ENCODE data around the gene SMIM35. TPM values are rescaled to one million over a fixed set of nuclear protein-coding genes. Genes with fewer than 3 reads are reported as not detected.

SMIM35 gene
- total RNA-seq, 3 donors from 2014 or later (not counting 1 experiment from before 2014, with no cell fraction given): 0.30 to 0.68 (median 0.33) TPM

DNA sequence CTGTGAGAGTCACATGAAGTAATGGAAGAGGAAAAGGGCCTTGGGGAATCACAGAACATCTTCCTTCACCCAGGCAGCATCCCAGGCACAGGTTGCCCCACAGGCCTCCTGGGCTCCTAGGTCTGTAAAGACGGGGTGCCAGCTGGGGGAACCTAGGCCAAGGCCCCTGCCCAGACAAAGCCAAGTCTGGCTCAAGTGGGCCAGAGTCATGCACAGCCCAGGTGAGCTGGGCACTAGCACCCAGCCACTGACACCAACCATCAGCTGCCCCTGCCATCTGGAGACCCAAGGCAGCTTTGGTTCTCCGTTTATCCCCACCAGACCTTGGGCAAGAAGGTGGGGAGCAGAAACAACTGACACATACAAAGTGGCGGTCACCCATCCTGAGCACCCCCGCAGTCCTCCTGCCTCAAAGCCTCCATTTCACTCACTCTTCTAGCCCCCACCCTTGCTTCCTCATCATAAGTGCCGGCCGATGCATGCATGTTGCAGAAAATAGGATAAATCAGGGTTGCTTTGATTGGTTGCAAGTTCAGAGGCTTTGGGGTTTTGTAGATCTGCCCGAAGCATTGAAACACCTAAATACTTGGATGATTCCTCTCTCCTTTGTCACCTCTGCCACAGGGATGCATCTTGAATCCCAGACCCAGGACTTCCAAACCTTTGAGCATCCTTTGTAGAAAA lies 36.4 kb downstream of the SMIM35 start:
- H3K4me3 Mint-ChIP-seq: peak overlapping the region; percentile 17
- peak overlapping the region; percentile 73 to 90 for H3K27ac Mint-ChIP-seq
- ATAC-seq (no peak), DNase-seq (no peak)
- H3K4me1 Mint-ChIP-seq: peaks cover 63 to 64% of the 10 kb centered on the region in 2 donors
- Histone ChIP-seq H3K4me3 (ENCODE audit: low read length) (no peak overlapping the region), H3K36me3 (ENCODE audit: control insufficient read depth, insufficient read depth, low read length) (no peaks in the 10 kb centered on the region), H3K4me1 (ENCODE audit: control insufficient read depth, insufficient read depth, low read length) (peaks cover 70% of the 10 kb centered on the region), H3K9me3 (ENCODE audit: control insufficient read depth, insufficient read depth, low read length) (no peaks in the 10 kb centered on the region), H3K27ac (ENCODE audit: low read length) (no peak overlapping the region), H3K27me3 (ENCODE audit: control insufficient read depth, insufficient read depth, low read length) (no peaks in the 10 kb centered on the region)
- TF ChIP-seq, protein P1, sequence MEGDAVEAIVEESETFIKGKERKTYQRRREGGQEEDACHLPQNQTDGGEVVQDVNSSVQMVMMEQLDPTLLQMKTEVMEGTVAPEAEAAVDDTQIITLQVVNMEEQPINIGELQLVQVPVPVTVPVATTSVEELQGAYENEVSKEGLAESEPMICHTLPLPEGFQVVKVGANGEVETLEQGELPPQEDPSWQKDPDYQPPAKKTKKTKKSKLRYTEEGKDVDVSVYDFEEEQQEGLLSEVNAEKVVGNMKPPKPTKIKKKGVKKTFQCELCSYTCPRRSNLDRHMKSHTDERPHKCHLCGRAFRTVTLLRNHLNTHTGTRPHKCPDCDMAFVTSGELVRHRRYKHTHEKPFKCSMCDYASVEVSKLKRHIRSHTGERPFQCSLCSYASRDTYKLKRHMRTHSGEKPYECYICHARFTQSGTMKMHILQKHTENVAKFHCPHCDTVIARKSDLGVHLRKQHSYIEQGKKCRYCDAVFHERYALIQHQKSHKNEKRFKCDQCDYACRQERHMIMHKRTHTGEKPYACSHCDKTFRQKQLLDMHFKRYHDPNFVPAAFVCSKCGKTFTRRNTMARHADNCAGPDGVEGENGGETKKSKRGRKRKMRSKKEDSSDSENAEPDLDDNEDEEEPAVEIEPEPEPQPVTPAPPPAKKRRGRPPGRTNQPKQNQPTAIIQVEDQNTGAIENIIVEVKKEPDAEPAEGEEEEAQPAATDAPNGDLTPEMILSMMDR (IDR thresholded peaks at IDR 0.05): no peak
- 88% methylated on average over 7 of the region's 7 CpGs for WGBS (ENCODE audit: insufficient coverage)
- no peaks in the 10 kb centered on the region for H3K9me3 Mint-ChIP-seq
- intact Hi-C loops (cut with micrococcal nuclease): loop anchor here (5.0 kb wide), 2 partner anchors 63 to 623 kb away; partner anchors contain the start of gene IL10RA
- H3K27me3 Mint-ChIP-seq (ENCODE audit: low read depth in 2 of 2): no peaks in the 10 kb centered on the region
- H3K36me3 Mint-ChIP-seq: no peaks in the 10 kb centered on the region

DNA sequence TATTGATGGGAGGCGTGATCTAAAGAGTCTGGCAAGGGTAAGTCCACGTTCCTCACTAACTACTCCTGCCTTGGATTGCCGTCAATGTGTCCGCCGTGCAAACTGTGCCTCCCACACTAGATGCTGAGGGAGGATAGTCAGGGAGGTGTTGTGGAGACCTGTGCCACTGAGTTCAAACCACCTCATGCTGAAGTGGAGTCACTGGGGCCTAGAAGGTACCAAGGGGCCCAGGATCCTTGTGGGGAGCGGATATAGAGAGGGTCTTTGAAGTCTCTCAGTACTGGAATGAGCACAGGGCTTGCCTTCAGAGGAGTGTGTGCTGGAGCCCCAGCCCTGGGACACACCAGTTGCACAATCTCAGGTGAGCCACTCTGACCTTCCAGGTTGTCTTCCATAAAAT lies 37.0 kb downstream of the SMIM35 start:
- Mint-ChIP-seq H3K27me3 (ENCODE audit: low read depth in 2 of 2) (no peaks in the 10 kb centered on the region), H3K9me3 (no peaks in the 10 kb centered on the region), H3K4me3 (no peak overlapping the region), H3K27ac (no peak overlapping the region), H3K4me1 (peaks cover 69 to 70% of the 10 kb centered on the region in 2 donors), H3K36me3 (no peaks in the 10 kb centered on the region)
- no peaks in the 10 kb centered on the region for H3K9me3 ChIP-seq (ENCODE audit: control insufficient read depth, insufficient read depth, low read length)
- intact Hi-C loops (cut with micrococcal nuclease): loop anchor here (5.0 kb wide), 2 partner anchors 62 to 622 kb away; partner anchors contain the start of gene IL10RA
- H3K4me1 ChIP-seq (ENCODE audit: control insufficient read depth, insufficient read depth, low read length): peaks cover 70% of the 10 kb centered on the region
- H3K27me3 ChIP-seq (ENCODE audit: control insufficient read depth, insufficient read depth, low read length): no peaks in the 10 kb centered on the region
- no peak overlapping the region for H3K4me3 ChIP-seq (ENCODE audit: low read length)
- TF ChIP-seq, protein P1 (IDR thresholded peaks at IDR 0.05): no peak
- no peak overlapping the region for H3K27ac ChIP-seq (ENCODE audit: low read length)
- H3K36me3 ChIP-seq (ENCODE audit: control insufficient read depth, insufficient read depth, low read length): no peaks in the 10 kb centered on the region
- no peak for DNase-seq
- 100% methylated on average over 6 of the region's 6 CpGs for WGBS (ENCODE audit: insufficient coverage)
- no peak for ATAC-seq

- H3K36me3 ChIP-seq (ENCODE audit: control insufficient read depth, insufficient read depth, low read length): no peaks in the 10 kb centered on the region
- H3K4me3 ChIP-seq (ENCODE audit: low read length): no peak overlapping the region
- Mint-ChIP-seq H3K27ac (peak overlapping the region in 1 of 2 donors; percentile 49), H3K36me3 (no peaks in the 10 kb centered on the region), H3K9me3 (no peaks in the 10 kb centered on the region), H3K4me3 (peak overlapping the region; percentile 42), H3K27me3 (ENCODE audit: low read depth in 2 of 2) (no peaks in the 10 kb centered on the region), H3K4me1 (peaks cover 72% of the 10 kb centered on the region in 2 donors)
- 92% methylated on average over 9 of the region's 11 CpGs for WGBS (ENCODE audit: insufficient coverage)
- TF ChIP-seq, protein P1 (IDR thresholded peaks at IDR 0.05): no peak
- DNase-seq (peak in 1 of 2 donors; percentile 30), ATAC-seq (no peak)
- H3K9me3 ChIP-seq (ENCODE audit: control insufficient read depth, insufficient read depth, low read length): no peaks in the 10 kb centered on the region
- no peaks in the 10 kb centered on the region for H3K27me3 ChIP-seq (ENCODE audit: control insufficient read depth, insufficient read depth, low read length)
- peaks cover 75% of the 10 kb centered on the region for H3K4me1 ChIP-seq (ENCODE audit: control insufficient read depth, insufficient read depth, low read length)
- no peak overlapping the region for H3K27ac ChIP-seq (ENCODE audit: low read length)
- intact Hi-C loops (cut with micrococcal nuclease): no loop called here
These were observed 38.0 kb downstream of the SMIM35 start for GRCh38 chr11:118048472-118049370.

Data from natural killer cell (primary cell).